Transverse colon (tissue), 4 donors: Measurements from ENCODE around the gene HTRA3.

ENCODE experiments used
- EP300 ChIP-seq: sonication (generic); formaldehyde crosslinking; IDR thresholded peaks from one replicate; pipeline ENCODE4 v1.6.1; 2017; ENCODE audit warnings: antibody characterized with exemption, low read depth
- POLR2A ChIP-seq: fragments of 450-650 bp; IDR thresholded peaks from one replicate; pipeline ENCODE4 v1.6.1; 2016; ENCODE audit warnings: antibody characterized with exemption, mild to moderate bottlenecking, moderate library complexity
- POLR2AphosphoS5 ChIP-seq, 3 donors: sonication (generic); formaldehyde crosslinking; IDR thresholded peaks; one replicate each; pipeline ENCODE4 v1.6.1; 2016; ENCODE audit warnings: antibody characterized with exemption in 3 of 3
- TF ChIP-seq, protein P1 (sequence below), 5 experiments: fragments of 200-600 bp in 3 of 5; fragments of 450-650 bp in 2 of 5; sonication (generic) in 3 of 5; IDR thresholded peaks; 1 replicate in 2 of 5; 2 replicates in 3 of 5; pipeline ENCODE4 v1.5.1; 2016 to 2017; ENCODE audit warnings: antibody characterized with exemption in 5 of 5, inconsistent platforms in 3 of 5, mild to moderate bottlenecking in 2 of 5, moderate library complexity in 1 of 5

DNA sequence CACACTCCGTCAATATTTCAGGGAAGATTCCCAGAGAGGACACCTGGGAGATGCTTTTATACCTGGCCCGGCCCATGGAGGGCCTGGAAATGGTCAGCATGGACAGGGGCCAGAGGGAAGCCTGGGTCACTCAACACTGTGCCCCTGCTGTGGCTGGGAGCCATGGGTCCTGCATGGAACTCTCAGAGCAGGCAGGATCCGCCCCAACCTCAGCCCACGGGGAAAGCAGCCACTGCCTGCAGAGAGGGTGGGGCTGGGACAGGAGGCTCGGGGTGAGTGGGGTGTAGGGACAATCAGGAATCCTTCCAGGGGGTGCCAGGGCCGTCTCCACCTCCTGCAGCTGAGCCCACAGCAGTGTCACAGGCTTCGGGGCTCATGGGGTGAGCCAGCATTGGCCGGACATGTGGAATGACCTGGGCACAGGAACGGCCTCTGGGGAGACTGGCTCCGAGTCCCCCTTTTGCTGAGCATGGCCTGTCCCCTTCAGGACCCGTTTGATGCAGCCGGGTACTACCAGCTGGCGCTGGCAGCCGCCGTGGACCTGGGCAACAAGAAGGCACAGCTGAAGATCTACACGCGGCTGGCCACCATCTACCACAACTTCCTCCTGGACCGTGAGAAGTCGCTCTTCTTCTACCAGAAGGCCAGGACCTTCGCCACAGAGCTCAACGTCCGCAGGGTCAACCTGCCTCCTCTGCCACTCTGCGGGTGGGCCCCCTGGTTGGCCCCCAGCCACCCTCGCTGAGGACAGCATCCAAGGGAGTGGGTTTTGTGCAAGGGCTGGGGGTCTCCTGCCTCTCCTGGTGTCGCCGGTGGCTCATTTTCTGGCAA, 29.1 kb upstream of the HTRA3 start:
- TF ChIP-seq POLR2A, result no peak
- TF ChIP-seq, protein P1, sequence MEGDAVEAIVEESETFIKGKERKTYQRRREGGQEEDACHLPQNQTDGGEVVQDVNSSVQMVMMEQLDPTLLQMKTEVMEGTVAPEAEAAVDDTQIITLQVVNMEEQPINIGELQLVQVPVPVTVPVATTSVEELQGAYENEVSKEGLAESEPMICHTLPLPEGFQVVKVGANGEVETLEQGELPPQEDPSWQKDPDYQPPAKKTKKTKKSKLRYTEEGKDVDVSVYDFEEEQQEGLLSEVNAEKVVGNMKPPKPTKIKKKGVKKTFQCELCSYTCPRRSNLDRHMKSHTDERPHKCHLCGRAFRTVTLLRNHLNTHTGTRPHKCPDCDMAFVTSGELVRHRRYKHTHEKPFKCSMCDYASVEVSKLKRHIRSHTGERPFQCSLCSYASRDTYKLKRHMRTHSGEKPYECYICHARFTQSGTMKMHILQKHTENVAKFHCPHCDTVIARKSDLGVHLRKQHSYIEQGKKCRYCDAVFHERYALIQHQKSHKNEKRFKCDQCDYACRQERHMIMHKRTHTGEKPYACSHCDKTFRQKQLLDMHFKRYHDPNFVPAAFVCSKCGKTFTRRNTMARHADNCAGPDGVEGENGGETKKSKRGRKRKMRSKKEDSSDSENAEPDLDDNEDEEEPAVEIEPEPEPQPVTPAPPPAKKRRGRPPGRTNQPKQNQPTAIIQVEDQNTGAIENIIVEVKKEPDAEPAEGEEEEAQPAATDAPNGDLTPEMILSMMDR (IDR thresholded peaks at IDR 0.05), result no peak
- no peak for TF ChIP-seq POLR2AphosphoS5 (IDR thresholded peaks at IDR 0.05)
- no peak for TF ChIP-seq EP300
